KMS-11 (cell line): ENCODE data around the gene PABPN1.
"Not testable (repeated sequence)": the region's sequence is repeated elsewhere in the genome, so short reads cannot be mapped to it uniquely, and the experiment has no call there.

Experiments used
- H2AFZ ChIP-seq: fragments of 200-600 bp; sonication (generic); 2 replicates; pipeline ENCODE4 v1.6.1; 2016; ENCODE audit warnings: antibody characterized with exemption, mixed run types, low read depth
- H3K27ac ChIP-seq: fragments of 200-600 bp; sonication (generic); 2 replicates; pipeline ENCODE4 v1.6.1; 2016; ENCODE audit warnings: mild to moderate bottlenecking, mixed run types
- H3K27me3 ChIP-seq: fragments of 200-600 bp; sonication (generic); 2 replicates; pipeline ENCODE4 v1.6.1; 2017; ENCODE audit warnings: mild to moderate bottlenecking, low read depth, mixed run types, moderate library complexity; ENCODE audit not compliant: insufficient read depth
- H3K36me3 ChIP-seq: fragments of 200-600 bp; sonication (generic); 2 replicates; pipeline ENCODE4 v1.6.1; 2017; ENCODE audit warnings: mild to moderate bottlenecking, mixed run types; ENCODE audit not compliant: insufficient read depth
- H3K4me1 ChIP-seq: fragments of 200-600 bp; sonication (generic); 2 replicates; pipeline ENCODE4 v1.6.1; 2016; ENCODE audit warnings: mild to moderate bottlenecking, low read depth, mixed run types; ENCODE audit not compliant: poor library complexity, severe bottlenecking
- H3K4me2 ChIP-seq: fragments of 200-600 bp; sonication (generic); 2 replicates; pipeline ENCODE4 v1.7.0; 2016; ENCODE audit warnings: mild to moderate bottlenecking, mixed run types
- H3K4me3 ChIP-seq: fragments of 200-600 bp; sonication (generic); IDR thresholded peaks from 2 replicates; pipeline ENCODE4 v1.6.1; 2017; ENCODE audit warnings: low read depth, low read length, mixed read lengths; ENCODE audit not compliant: insufficient read depth
- H3K79me2 ChIP-seq: fragments of 200-600 bp; sonication (generic); 2 replicates; pipeline ENCODE4 v1.6.1; 2016; ENCODE audit warnings: low read depth, mixed run types; ENCODE audit not compliant: insufficient read depth
- H3K9ac ChIP-seq: fragments of 200-600 bp; sonication (generic); 2 replicates; pipeline ENCODE4 v1.6.1; 2016; ENCODE audit warnings: mild to moderate bottlenecking, mixed run types
- H4K20me1 ChIP-seq: fragments of 200-600 bp; sonication (generic); 2 replicates; pipeline ENCODE4 v1.6.1; 2016; ENCODE audit warnings: mild to moderate bottlenecking, mixed run types; ENCODE audit not compliant: insufficient read depth
- TF ChIP-seq, protein P1 (sequence below): fragments of 200-600 bp; sonication (generic); conservative IDR thresholded peaks from 2 replicates; pipeline ENCODE4 v1.6.1; 2017; ENCODE audit warnings: low read depth, mild to moderate bottlenecking, antibody characterized with exemption, low read length, moderate library complexity, mixed read lengths

Gene PABPN1

DNA sequence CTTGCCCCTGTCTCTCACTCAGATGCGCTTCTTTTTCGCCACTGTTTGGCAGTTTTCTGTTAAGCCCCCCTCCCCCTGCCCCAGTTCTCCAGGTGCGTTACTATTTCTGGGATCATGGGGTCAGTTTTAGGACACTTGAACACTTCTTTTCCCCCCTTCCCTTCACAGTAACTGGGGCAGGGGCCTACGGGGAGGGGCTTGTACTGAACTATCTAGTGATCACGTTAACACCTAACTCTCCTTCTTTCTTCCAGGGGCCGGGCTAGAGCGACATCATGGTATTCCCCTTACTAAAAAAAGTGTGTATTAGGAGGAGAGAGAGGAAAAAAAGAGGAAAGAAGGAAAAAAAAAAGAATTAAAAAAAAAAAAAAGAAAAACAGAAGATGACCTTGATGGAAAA lies 3.7 kb downstream of the PABPN1 start:
- H3K4me3 ChIP-seq = no peak overlapping the region
- no peak overlapping the region for H3K4me2 ChIP-seq
- no peak overlapping the region for H3K9ac ChIP-seq
- H3K27ac ChIP-seq = no peak overlapping the region
- peaks cover 25% of the 10 kb centered on the region for H3K79me2 ChIP-seq
- no peak overlapping the region for H2AFZ ChIP-seq
- H3K4me1 ChIP-seq = peaks cover 40% of the 10 kb centered on the region
- no peaks in the 10 kb centered on the region for H4K20me1 ChIP-seq
- no peaks in the 10 kb centered on the region for H3K36me3 ChIP-seq
- H3K27me3 ChIP-seq = no peaks in the 10 kb centered on the region
- TF ChIP-seq, protein P1, sequence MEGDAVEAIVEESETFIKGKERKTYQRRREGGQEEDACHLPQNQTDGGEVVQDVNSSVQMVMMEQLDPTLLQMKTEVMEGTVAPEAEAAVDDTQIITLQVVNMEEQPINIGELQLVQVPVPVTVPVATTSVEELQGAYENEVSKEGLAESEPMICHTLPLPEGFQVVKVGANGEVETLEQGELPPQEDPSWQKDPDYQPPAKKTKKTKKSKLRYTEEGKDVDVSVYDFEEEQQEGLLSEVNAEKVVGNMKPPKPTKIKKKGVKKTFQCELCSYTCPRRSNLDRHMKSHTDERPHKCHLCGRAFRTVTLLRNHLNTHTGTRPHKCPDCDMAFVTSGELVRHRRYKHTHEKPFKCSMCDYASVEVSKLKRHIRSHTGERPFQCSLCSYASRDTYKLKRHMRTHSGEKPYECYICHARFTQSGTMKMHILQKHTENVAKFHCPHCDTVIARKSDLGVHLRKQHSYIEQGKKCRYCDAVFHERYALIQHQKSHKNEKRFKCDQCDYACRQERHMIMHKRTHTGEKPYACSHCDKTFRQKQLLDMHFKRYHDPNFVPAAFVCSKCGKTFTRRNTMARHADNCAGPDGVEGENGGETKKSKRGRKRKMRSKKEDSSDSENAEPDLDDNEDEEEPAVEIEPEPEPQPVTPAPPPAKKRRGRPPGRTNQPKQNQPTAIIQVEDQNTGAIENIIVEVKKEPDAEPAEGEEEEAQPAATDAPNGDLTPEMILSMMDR = no peak

DNA sequence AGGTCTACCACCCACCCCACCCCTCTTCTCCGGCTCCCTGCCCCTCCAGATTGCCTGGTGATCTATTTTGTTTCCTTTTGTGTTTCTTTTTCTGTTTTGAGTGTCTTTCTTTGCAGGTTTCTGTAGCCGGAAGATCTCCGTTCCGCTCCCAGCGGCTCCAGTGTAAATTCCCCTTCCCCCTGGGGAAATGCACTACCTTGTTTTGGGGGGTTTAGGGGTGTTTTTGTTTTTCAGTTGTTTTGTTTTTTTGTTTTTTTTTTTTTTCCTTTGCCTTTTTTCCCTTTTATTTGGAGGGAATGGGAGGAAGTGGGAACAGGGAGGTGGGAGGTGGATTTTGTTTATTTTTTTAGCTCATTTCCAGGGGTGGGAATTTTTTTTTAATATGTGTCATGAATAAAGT lies 4.5 kb downstream of the PABPN1 start:
- H2AFZ ChIP-seq, H3K4me2 ChIP-seq, H3K27me3 ChIP-seq, H3K27ac ChIP-seq, H3K4me3 ChIP-seq, H4K20me1 ChIP-seq, H3K9ac ChIP-seq, H3K36me3 ChIP-seq: not testable (repeated sequence)
- H3K4me1 ChIP-seq = peaks cover 40% of the 10 kb centered on the region
- H3K79me2 ChIP-seq = peaks cover 25% of the 10 kb centered on the region

- no peaks in the 10 kb centered on the region for H4K20me1 ChIP-seq
- H3K36me3 ChIP-seq = no peaks in the 10 kb centered on the region
- no peak overlapping the region for H3K27ac ChIP-seq
- H3K79me2 ChIP-seq = peaks cover 25% of the 10 kb centered on the region
- H2AFZ ChIP-seq = no peak overlapping the region
- no peak overlapping the region; the same call in 1 of the 2 replicates for H3K4me2 ChIP-seq
- H3K4me3 ChIP-seq = no peak overlapping the region
- peaks cover 40% of the 10 kb centered on the region for H3K4me1 ChIP-seq
- no peak overlapping the region for H3K9ac ChIP-seq
- no peaks in the 10 kb centered on the region for H3K27me3 ChIP-seq
- TF ChIP-seq, protein P1 = no peak
Observed at GRCh38 chr14:23326491-23327332, 5.5 kb downstream of the PABPN1 start.

- Histone ChIP-seq H3K27me3 (no peaks in the 10 kb centered on the region), H2AFZ (no peak overlapping the region), H3K36me3 (no peaks in the 10 kb centered on the region), H3K79me2 (peaks cover 11% of the 10 kb centered on the region), H3K4me2 (no peak overlapping the region; the same call in 1 of the 2 replicates), H3K4me3 (no peak overlapping the region), H3K4me1 (peaks cover 37% of the 10 kb centered on the region), H4K20me1 (no peaks in the 10 kb centered on the region), H3K9ac (no peak overlapping the region), H3K27ac (no peak overlapping the region)
- TF ChIP-seq, protein P1 = peak; percentile 80
Observed at GRCh38 chr14:23327947-23328744, 6.9 kb downstream of the PABPN1 start.
